Measurements from ENCODE around the gene RESF1. TPM values are rescaled to one million over a fixed set of nuclear protein-coding genes. Genes with fewer than 3 reads are reported as not detected.
A peak's percentile ranks its signal among the peaks of the same experiment; 100 is the strongest.

Gene RESF1
- total and polyA plus RNA-seq, 2 experiments from 2014 or later, result 134 to 313 TPM

GRCh38 chr12:31954925-31955858 lies 4.0 kb upstream of the RESF1 start (continued):
- no peak for TF ChIP-seq ETS1 (IDR thresholded peaks at IDR 0.05)
- no peak for TF ChIP-seq REST (IDR thresholded peaks at IDR 0.05; ENCODE audit: unreplicated experiment)
- no peak for TF ChIP-seq STAT1 (IDR thresholded peaks at IDR 0.05; ENCODE audit: unreplicated experiment)
- TF ChIP-seq CREB1 (CRISPR knock-in tag; IDR thresholded peaks at IDR 0.05; ENCODE audit: low read depth), result no peak
- TF ChIP-seq JUNB (IDR thresholded peaks at IDR 0.05; ENCODE audit: unreplicated experiment), result no peak
- TF ChIP-seq EZH2 (IDR thresholded peaks at IDR 0.05; ENCODE audit: low read depth, unreplicated experiment), result no peak

DNA sequence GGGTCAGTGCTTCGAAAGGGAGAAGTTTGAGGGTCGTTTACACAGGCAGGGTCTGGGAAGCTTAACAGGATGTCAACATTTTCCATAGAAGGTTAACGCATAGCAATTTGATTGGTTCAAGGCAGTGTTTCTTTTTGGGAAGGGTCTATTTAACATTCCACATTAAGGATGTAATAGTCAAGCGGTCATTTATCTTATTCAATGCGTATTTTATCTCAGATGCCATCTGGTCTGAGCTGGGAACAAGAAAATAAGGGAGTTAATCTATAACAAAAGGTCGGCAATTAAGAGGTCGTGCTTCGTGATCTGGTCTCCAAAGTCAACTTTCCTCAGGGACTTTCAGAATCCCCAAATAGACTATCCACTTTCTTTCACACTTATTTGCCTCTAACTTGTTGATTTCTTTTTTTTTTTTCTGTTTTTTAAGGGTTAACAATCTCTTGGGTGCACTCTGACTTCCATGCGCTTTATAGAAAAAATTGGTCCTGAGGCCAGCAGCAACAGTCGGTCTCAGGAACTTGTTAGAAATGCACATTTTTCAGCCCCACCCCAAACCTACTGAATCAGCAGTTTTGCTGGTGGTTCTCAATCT lies 550 bp upstream of the RESF1 start:
- Histone ChIP-seq H3K9me2 (ENCODE audit: insufficient read depth) (peaks cover 3% of the 10 kb centered on the region; the same call in 1 of the 2 replicates), H3K4me3 (peak overlapping the region; percentile 92), H3K36me3 (ENCODE audit: insufficient read depth) (peaks cover 14% of the 10 kb centered on the region), H3K27me3 (ENCODE audit: insufficient read depth) (no peaks in the 10 kb centered on the region), H4K20me1 (replicated peaks; ENCODE audit: insufficient read depth) (peaks cover 10% of the 10 kb centered on the region), H3K4me1 (ENCODE audit: insufficient read depth) (peaks cover 33% of the 10 kb centered on the region), H3F3A (replicated peaks; ENCODE audit: low read depth) (peaks cover 3% of the 10 kb centered on the region; the same call in 1 of the 2 replicates), H3K4me2 (peak overlapping the region; percentile 90), H3K79me2 (replicated peaks; ENCODE audit: insufficient read depth) (peaks cover 41% of the 10 kb centered on the region), H3K27ac (ENCODE audit: low read depth) (peak overlapping the region; percentile 77), H2AFZ (no peak overlapping the region)
- peaks cover 35% of the 10 kb centered on the region for H3K4me1 Mint-ChIP-seq
- ATAC-seq, result no peak
- peak; percentile 28 for DNase-seq (ENCODE audit: low spot score)
- H3K27ac Mint-ChIP-seq, result peak overlapping the region; percentile 90
- H3K9me3 Mint-ChIP-seq, result peaks cover 17% of the 10 kb centered on the region
- H3K4me3 Mint-ChIP-seq, result peak overlapping the region; percentile 85
- H3K27me3 Mint-ChIP-seq (ENCODE audit: insufficient read depth, low read depth, poor library complexity), result peaks cover 5% of the 10 kb centered on the region
- H3K36me3 Mint-ChIP-seq (ENCODE audit: low read depth), result peaks cover 40% of the 10 kb centered on the region
- no peak for TF ChIP-seq CREB1 (CRISPR knock-in tag; IDR thresholded peaks at IDR 0.05; ENCODE audit: low read depth)
- no peak for TF ChIP-seq ETS1 (IDR thresholded peaks at IDR 0.05)
- TF ChIP-seq ZNF114 (CRISPR knock-in tag; IDR thresholded peaks at IDR 0.05), result no peak
- no peak for TF ChIP-seq ZNF331 (CRISPR knock-in tag; IDR thresholded peaks at IDR 0.05; ENCODE audit: low read depth)
- no peak for TF ChIP-seq EZH2phosphoT487 (IDR thresholded peaks at IDR 0.05; ENCODE audit: unreplicated experiment)
- TF ChIP-seq JUNB (IDR thresholded peaks at IDR 0.05; ENCODE audit: unreplicated experiment), result no peak
- TF ChIP-seq NANOG (IDR thresholded peaks at IDR 0.05; ENCODE audit: borderline replicate concordance), result no peak
- no peak for TF ChIP-seq POLR2AphosphoS5 (IDR thresholded peaks at IDR 0.05; ENCODE audit: low read depth)

Data from GM23338 (cell line).